ENCODE results near the gene TCF25. TPM values are rescaled to one million over a fixed set of nuclear protein-coding genes. Genes with fewer than 3 reads are reported as not detected.

The TCF25 gene
- total RNA-seq, 1 experiment from 2014 or later: 79.6 TPM

DNA sequence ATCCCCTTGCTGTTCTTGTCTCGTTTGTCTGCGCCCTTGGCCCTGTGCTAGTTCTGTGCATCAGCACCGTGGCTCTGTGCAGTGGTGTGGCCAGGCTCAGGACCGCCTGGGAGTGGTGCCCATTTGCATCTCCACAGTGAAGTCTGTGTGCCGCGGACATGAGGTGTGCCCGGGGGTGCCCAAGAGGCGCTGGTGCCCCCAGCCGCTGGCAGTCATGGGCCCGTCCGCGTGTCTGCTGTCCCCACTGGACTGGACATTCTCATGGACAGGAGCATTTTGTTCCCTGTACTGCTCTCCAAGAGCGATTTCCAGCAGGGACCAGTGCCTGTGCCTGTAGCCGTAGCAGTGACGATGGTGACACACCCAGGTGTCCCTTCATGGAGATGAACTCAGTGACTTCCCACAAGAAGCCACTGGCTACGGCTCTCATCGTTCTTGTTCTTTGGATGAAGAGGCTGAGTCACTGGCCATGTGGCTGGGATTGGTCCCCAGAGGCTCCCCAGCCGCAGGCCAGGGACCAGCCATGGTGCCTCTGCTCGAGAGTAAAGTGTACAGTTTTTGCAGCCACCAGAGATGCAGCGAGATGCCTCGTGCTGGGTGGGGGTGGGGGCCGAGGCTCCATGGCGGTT, 32.2 kb downstream of the TCF25 start:
- Histone ChIP-seq H3F3A (ENCODE audit: low read length, unreplicated experiment) (no peaks in the 10 kb centered on the region), H4K20me1 (ENCODE audit: low read length) (no peaks in the 10 kb centered on the region), H3K9me2 (replicated peaks; ENCODE audit: low read length) (no peaks in the 10 kb centered on the region), H3K27me3 (ENCODE audit: low read length) (no peaks in the 10 kb centered on the region), H3K27ac (ENCODE audit: low read length) (no peak overlapping the region), H3K36me3 (ENCODE audit: low read depth, low read length) (peaks cover 14% of the 10 kb centered on the region), H3K9me3 (ENCODE audit: low read length) (no peaks in the 10 kb centered on the region), H2AFZ (ENCODE audit: low read length) (no peak overlapping the region), H3K9ac (ENCODE audit: low read length) (no peak overlapping the region), H3K4me1 (ENCODE audit: insufficient read depth, low read length) (no peaks in the 10 kb centered on the region), H3K4me2 (ENCODE audit: low read length) (no peak overlapping the region), H3K79me2 (ENCODE audit: low read length) (no peaks in the 10 kb centered on the region), H3K4me3 (ENCODE audit: low read length) (no peak overlapping the region)
- ChIA-PET CTCF (no interaction called here), POLR2A (ENCODE audit: unreplicated experiment) (interaction anchor here (0.5 kb wide), 1 partner anchor 17 kb away, joined by 3 read pairs; no protein-coding TSS in a partner anchor)
- TF ChIP-seq EZH2phosphoT487 (IDR thresholded peaks at IDR 0.05; ENCODE audit: borderline replicate concordance, low read length): no peak
- TF ChIP-seq, protein P1, sequence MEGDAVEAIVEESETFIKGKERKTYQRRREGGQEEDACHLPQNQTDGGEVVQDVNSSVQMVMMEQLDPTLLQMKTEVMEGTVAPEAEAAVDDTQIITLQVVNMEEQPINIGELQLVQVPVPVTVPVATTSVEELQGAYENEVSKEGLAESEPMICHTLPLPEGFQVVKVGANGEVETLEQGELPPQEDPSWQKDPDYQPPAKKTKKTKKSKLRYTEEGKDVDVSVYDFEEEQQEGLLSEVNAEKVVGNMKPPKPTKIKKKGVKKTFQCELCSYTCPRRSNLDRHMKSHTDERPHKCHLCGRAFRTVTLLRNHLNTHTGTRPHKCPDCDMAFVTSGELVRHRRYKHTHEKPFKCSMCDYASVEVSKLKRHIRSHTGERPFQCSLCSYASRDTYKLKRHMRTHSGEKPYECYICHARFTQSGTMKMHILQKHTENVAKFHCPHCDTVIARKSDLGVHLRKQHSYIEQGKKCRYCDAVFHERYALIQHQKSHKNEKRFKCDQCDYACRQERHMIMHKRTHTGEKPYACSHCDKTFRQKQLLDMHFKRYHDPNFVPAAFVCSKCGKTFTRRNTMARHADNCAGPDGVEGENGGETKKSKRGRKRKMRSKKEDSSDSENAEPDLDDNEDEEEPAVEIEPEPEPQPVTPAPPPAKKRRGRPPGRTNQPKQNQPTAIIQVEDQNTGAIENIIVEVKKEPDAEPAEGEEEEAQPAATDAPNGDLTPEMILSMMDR (conservative IDR thresholded peaks at IDR 0.05; ENCODE audit: low read depth, low read length): no peak
- no peak for TF ChIP-seq EZH2 (IDR thresholded peaks at IDR 0.05; ENCODE audit: low read length, unreplicated experiment)
- intact Hi-C loops (cut with micrococcal nuclease): no loop called here
- ATAC-seq (no peak), DNase-seq (no peak)
- BruUV-seq (replicated peaks): no TSS peak

DNA sequence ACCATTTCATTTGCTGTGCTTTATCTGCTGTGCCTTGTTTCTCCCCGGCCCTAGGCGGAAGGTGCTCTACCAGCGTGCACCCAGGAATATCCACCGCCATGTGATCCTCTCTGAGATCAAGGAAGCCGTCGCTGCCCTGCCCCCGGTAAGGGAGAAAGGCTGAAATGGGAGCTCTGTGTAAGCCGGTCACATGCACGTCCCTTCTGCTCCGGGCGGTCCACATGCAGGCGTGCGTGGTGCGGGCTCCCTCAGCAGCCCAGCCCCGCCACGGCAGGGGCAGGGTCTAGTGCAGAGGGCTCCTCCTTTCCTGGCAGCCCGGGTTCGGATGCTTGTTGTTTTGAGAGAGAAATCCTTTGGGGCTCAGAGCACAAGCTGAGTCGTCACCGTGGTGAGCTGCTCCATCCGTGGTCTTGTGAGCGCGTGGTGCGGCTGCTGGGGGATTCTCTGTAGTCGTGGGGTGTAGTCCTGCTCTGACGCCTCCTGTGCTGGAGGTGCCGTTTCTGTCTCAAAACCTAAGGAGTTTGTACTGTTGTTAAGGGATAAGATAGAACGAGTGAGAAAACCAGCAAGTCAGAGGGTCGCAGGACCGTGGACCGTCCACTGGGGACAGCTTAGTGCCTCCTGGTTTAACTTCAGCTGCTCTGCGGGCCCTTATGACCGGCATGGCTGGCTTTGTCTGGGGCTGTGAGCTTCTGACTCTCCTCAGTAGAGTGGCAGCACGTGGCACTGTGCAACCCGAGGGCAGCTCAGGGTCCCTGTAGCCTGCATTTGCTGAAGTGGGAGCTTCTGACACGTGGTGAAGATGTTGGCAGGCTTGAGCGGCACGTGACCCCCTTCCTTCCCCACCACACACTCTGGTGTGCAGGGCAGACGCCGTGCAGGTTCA, 33.0 kb downstream of the TCF25 start:
- no peak overlapping the region for H3K4me3 ChIP-seq (ENCODE audit: low read length)
- H3K9ac ChIP-seq (ENCODE audit: low read length): no peak overlapping the region
- H3K79me2 ChIP-seq (ENCODE audit: low read length): no peaks in the 10 kb centered on the region
- no peak overlapping the region for H2AFZ ChIP-seq (ENCODE audit: low read length)
- no peak overlapping the region for H3K27ac ChIP-seq (ENCODE audit: low read length)
- H4K20me1 ChIP-seq (ENCODE audit: low read length): no peaks in the 10 kb centered on the region
- no peaks in the 10 kb centered on the region for H3K4me1 ChIP-seq (ENCODE audit: insufficient read depth, low read length)
- H3K9me2 ChIP-seq (replicated peaks; ENCODE audit: low read length): no peaks in the 10 kb centered on the region
- no peaks in the 10 kb centered on the region for H3K9me3 ChIP-seq (ENCODE audit: low read length)
- no peak for DNase-seq
- no peaks in the 10 kb centered on the region for H3K27me3 ChIP-seq (ENCODE audit: low read length)
- POLR2A ChIA-PET (ENCODE audit: unreplicated experiment): no interaction called here
- peaks cover 21% of the 10 kb centered on the region for H3K36me3 ChIP-seq (ENCODE audit: low read depth, low read length)
- BruUV-seq (replicated peaks): no TSS peak
- no peak for TF ChIP-seq EZH2 (IDR thresholded peaks at IDR 0.05; ENCODE audit: low read length, unreplicated experiment)
- TF ChIP-seq, protein P1 (conservative IDR thresholded peaks at IDR 0.05; ENCODE audit: low read depth, low read length): no peak
- no peak for TF ChIP-seq EZH2phosphoT487 (IDR thresholded peaks at IDR 0.05; ENCODE audit: borderline replicate concordance, low read length)
- H3F3A ChIP-seq (ENCODE audit: low read length, unreplicated experiment): no peaks in the 10 kb centered on the region
- CTCF ChIA-PET: no interaction called here
- no peak overlapping the region for H3K4me2 ChIP-seq (ENCODE audit: low read length)
- ATAC-seq: no peak
- intact Hi-C loops (cut with micrococcal nuclease): no loop called here

All from PC-3 (cell line).